Activated CD4-positive, alpha-beta T cell treated with anti-CD3 and anti-CD28 coated beads, Interleukin-2, amount 50 U/mL, for 24 hours (primary cell): ENCODE data around the gene CXCR5.
"Not testable (repeated sequence)": the region's sequence is repeated elsewhere in the genome, so short reads cannot be mapped to it uniquely, and the experiment has no call there.

Experiments
- DNase-seq, 2 donors: peaks; one replicate each; pipeline ENCODE4 v3.0.0-alpha.2; 2020; ENCODE audit warnings: low read depth in 1 of 2, low spot score in 1 of 2

Gene CXCR5, protein sequence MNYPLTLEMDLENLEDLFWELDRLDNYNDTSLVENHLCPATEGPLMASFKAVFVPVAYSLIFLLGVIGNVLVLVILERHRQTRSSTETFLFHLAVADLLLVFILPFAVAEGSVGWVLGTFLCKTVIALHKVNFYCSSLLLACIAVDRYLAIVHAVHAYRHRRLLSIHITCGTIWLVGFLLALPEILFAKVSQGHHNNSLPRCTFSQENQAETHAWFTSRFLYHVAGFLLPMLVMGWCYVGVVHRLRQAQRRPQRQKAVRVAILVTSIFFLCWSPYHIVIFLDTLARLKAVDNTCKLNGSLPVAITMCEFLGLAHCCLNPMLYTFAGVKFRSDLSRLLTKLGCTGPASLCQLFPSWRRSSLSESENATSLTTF

DNA sequence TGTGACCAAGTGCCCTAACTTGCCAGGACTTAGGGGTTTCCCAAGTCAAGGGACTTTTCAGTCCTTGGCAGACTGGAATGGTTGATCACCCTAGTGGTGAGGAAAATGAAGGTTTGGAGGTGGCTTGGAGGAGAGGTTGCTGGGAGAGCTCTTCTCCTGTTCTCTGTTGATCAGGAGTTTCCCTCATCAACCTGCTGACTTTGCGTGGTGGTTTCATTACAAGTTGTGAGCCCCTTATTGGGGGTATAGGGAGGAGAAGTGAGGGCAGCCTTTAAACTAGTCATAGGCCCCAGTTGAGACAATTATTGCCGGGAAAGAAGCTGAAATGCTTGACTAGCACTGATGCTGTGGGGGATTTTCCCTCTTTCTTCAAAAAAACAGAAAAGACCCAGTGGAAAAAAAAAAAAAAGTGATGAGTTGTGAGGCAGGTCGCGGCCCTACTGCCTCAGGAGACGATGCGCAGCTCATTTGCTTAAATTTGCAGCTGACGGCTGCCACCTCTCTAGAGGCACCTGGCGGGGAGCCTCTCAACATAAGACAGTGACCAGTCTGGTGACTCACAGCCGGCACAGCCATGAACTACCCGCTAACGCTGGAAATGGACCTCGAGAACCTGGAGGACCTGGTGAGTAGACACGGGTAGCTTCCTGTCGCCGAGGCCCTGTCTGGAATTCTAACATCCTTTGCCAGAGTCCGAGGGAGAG is at the start of gene CXCR5:
Gene CXCR5, plus strand, starts transcription at position 525 of the 704 bp plus-strand sequence. Its CDS starts 50 bp downstream, at position 575.
- DNase-seq = peak in 1 of 2 donors; percentile 50

DNA sequence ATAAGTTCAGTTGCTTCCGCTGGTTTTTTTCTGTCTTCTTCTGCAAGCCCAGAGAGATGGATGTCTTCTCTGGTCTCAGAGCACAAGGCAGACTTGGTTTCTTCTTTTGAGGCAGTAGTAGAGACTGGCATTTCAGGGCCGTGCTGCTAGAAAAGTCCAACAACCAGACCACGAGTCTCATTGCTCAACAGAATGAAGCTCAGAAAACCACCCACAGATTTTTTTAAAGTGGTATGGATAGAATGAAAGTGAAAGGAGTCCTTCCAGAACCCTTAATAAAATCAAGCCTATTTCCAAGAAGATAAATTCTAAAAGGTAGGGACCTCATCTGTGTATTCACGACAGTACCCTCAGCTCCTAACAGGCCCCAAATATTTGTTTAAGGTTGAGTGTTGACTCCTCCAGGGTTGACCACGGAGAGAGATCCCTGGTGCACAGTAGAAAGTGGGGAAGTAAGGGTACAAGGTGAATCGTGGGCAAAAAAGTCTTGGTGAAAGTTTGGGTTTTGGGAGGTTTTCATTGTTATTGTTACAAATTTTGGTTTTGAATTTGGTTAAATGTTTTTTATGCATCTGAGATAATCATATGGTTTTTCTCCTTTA is 49.2 kb upstream of the CXCR5 start:
- no peak for DNase-seq

DNA sequence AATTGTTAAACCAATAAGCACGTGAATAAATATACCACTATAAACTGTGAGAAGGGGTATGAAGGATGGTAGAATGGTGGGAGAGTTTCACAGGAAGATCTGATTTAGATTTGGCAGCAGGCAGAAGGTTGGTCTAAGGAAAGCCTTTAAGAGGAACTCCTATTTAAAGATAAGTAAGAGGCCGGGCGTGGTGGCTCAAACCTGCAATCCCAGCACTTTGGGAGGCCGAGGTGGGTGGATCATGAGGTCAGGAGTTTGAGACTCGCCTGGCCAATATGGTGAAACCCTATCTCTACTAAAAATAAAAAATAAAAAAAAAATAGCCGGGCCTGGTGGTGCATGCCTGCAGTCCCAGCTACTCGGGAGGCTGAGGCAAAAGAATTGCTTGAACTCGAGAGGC is 45.8 kb upstream of the CXCR5 start:
- no peak for DNase-seq

DNA sequence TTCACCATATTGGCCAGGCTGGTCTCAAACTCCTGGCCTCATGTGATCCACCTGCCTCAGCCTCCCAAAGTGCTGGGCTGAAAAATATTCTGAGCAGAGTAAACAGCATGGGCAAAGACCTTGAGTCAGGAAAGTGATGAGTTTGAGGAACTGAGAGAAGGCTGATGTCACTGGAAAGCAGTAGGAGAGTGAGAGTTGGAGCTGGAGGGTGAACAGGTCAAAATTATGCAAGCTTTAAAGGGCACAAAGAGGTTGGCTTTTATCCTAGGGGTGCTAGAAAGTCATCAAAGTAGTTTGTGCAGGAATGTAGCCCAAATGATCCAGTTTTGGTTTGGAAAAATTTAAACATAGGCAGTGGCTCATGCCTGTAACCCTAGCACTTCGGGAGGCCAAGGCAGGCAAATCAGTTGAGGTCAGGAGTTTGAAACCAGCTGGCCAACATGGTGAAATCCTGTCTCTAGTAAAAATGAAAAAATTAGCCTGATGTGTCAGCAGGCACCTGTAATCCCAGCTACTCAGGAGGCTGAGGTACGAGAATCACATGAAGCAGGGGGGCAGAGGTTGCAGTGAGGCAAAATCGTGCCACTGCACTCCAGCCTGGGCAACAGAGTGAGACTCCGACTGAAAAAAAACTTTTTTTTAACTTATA is 44.7 kb upstream of the CXCR5 start:
- DNase-seq = no peak

DNA sequence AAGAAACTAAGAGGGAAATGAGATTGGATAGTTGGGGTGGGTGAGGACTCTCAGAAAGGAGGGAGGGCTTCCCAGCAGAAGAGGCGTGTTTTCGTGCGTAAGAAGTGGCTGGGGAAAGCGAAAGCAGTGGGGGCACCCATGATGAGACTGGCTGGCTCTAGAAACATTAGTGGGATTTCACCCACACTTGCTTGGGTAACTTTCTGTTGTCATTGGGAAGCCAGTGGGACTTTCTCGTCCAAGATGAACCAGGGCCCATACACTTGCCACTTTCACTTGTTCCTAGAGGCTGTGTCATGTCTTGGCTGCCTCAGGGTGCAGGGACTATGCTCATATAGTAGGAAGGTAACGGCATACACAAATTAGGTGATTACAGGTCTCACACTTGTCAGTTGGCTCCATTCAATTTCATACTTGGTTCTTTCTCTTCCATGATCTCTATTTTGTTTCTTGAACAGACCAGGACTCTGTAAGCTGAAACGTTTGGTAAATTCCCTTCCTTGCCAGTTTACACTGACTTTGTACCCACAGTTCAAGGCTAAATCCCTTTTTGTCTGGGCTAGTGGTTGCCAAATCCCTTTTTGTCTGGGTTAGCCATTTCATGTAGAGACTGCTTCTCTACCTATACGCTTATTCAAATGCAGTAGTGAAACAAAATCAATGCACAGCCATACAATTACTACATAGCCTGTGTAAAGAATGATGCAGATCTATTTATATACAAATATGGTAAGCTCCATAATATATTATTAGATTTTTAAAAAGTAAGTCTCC is 42.0 kb upstream of the CXCR5 start:
- peak; percentile 20 to 23 for DNase-seq

DNA sequence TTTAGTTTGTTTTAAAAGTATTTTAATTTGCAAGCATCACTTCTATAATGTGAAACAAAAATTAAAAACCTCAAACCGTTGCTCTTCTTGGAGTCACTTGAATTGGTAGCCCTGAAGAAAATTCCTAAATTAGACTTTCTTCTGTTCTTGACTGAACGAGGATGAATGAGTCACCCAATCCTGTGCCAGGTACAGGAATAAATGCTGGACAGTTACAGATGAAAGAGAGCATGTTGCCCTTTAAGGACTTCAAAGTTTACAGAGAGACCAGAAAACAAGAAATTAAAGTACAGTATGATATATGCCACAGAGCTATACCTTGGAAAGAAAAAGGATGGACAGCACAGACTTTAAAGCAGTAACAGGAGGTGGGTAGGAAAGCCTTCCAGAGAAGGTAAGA is 41.3 kb upstream of the CXCR5 start:
- no peak for DNase-seq

DNA sequence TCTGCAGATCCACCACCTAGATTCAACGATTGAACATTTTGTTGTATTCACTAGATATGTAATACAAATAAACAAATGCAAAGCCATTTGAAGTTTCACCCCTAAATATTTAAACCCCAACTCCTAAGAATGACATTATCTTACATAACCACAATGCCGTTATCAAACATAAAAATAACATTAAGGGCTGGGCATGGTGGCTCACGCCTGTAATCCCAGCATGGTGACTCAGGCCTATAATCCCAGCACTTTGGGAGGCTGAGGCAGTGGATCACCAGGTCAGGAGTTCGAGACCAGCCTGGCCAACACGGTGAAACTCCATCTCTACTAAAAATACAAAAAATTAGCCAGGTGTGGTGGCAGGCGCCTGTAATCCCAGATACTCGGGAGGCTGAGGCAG is 40.8 kb upstream of the CXCR5 start:
- not testable (repeated sequence) for DNase-seq

DNA sequence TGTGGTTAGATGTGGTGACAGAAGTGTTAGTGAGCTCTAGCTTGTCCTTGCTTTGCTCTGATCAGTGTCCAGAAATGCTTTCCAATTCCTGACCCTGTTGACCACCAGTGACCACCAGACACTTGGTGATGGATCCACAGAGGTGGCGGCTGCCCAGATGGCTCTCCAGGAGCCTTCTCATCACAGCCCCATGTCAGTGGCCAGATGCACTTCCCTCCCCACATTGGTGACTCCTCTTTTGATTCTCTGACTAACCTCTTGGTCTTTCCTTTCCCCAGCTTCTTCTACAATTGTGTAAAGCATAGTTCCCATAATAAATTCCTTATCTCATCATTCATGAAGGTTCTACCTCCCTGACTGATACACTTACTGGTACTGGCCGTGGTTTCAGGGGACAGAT is 40.1 kb upstream of the CXCR5 start:
- no peak for DNase-seq

DNA sequence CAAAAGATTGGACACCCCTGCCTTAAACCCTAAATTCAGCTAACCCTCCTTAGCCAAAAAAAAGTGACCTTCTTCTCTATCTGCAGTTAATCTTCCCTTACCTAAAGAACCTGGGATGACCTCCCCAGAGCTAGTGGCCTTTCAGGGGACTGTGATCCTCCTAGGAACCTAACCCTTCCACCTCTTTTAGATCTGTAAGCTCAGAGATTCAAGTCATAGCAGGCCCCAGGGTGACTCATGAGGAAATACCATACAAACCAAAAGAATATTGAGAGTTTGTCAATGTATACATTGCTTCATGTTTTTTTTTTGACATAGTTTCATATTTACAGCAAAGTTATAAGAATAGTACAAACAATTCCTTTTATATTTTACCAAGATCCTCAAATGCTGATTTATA is 38.3 kb upstream of the CXCR5 start:
- DNase-seq = no peak

DNA sequence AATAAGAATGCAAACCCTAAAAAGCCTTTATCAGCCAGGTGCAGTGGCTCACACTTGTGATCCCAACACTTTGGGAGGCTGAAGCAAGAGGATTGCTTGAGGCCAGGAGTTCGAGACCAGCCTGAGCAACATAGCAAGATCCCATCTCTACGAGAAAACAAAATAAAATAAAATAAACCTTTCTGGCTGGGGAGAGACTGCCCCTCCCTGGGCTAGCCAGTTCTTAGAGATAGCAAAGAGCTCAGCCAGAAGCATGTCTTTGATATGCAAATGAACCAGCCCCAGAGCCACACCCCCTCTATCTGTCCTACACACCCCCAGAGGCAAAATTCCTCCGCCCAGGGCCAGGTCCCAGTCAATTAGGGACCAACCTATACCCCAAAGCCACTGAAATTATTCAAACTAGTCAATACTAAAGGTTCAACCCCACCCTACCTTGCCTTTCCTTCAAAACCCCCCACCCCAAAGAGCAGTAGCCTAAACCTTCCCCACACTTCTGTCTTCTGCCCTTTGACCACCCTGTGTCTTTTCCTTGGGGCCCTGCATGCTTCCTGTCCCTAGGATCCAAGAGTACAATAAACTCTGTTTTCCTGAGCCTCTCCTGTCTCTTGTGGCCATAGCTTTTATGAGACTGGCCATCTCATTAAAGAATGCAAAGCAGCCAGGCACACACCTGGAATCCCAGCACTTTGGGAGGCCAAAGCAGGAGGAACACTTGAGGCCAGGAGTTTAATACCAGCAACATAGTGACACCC is 37.3 kb upstream of the CXCR5 start:
- no peak for DNase-seq

DNA sequence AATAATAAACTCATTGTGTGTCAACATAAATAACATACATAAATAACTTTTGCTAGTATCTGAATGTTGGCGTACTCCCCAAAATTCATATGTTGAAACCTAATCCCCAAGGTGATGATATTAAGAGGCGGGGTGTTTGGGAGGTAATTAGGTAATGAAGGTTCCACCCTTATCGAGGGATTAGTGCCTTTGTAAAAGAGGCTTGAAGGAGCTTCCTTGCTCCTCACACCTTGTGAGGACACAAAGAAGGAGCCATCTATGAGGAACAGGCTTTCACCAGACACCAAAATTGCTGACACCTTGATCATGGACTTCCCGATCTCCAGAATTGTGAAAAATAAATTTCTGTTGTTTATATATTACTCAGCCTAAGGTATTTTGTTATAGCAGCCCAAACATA is 33.9 kb upstream of the CXCR5 start:
- no peak for DNase-seq

DNA sequence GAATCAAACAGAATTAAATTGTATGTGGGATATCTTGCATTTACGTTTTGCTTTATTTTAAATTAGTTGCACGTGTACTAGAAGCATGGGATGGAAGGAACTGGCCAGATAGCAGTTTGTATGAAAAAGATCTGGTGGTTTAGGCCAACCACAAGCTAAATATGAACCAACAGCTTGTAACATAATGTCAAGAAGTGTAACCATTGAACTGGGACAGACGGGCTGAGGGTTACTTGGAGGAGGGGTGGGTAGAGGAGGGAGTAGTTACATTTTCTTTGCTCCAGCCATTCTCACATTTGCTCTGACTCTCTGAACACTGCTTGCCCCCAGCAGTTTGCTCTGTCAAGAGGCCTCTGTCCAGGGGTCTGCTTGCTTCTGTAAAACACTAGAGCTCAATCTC is 31.7 kb upstream of the CXCR5 start:
- no peak for DNase-seq

DNA sequence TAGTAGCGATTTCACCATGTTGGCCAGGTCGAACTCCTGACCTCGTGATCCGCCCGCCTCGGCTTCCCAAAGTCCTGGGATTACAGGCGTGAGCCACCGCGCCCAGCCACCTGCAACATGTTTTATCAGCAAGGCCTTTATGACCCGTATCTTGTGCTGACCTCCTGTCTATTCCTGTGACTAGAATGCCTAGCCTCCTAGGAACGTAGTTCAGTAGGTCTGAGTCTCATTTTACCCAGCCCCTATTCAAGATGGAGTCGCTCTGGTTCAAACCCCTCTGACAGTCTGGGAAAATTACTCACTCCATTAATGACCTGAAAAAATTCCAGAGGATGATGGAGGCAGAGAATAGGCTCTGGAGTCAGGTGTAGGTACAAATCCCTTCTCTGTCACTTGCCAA is 30.0 kb upstream of the CXCR5 start:
- DNase-seq = no peak

DNA sequence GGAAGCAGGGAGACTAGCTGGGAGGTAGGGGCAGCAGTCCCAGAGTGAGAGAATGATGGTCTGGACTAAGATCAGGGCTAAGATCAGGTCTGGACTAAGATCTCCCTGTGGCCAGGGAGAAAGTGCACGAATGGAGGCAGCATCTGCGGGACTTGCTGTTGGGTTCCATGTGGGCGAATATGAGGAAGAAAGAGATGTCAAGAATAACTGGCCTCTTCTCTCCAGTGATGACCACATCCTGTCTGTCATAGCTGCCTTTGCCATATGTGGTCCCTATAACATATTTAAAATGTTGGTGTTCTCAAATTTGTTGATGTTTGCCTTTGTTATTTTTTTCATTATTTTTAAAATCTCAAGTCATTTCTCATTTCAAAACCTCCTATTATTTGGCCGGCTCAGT is 27.4 kb upstream of the CXCR5 start:
- DNase-seq = no peak

DNA sequence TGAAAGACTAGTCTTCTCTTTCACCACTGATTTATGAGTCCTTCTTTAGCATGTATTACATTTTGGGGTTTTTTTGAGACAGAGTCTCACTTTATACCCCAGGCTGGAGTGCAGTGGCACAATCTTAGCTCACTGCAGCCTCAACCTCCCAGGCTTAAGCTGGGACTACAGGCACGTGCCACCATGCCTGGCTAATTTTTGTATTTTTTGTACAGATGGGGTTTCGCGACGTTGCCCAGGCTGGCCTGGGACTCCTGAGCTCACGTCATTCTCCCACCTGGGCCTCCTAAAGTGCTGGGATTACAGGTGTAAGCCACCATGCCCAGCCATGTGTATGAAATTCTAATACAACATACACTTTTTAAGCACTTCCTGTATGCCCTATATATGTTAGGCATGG is 26.3 kb upstream of the CXCR5 start:
- DNase-seq = no peak

DNA sequence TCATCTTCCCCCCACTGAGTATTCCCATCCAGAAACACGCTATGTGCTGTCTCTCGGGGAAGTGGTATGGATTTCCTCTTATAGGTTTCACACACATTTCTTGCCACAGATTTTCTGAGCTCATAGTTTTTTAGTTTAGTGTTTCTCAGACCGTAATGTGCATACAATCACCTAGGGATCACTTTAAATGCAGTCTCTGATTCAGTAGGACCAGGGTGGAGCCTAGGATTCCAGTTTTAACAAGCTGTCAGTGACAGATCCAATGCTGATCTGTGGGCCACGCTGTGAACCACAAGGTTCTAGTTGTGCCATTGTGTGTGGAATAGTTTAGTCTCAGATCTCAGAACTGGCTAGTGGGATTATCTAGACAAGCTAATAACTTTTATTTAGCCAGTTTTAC is 23.7 kb upstream of the CXCR5 start:
- no peak for DNase-seq

DNA sequence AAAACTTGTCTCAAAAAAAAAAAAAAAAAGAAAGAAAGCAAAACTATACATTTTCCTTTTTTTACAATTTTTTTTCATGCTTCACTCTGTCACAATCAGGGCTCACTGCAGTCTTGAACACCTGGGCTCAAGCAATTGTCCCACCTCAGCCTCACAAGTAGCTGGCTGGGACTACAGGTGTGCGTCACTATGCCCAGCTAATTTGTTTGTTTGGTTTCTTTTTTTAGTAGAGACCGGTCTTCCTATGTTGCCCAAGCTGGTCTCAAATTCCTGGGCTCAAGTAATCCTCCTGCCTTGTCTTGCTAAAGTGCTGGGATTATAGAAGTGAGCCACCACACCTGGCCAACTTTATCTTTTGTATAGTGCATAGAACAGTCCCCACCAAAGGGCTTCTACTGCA is 15.0 kb upstream of the CXCR5 start:
- DNase-seq = no peak

DNA sequence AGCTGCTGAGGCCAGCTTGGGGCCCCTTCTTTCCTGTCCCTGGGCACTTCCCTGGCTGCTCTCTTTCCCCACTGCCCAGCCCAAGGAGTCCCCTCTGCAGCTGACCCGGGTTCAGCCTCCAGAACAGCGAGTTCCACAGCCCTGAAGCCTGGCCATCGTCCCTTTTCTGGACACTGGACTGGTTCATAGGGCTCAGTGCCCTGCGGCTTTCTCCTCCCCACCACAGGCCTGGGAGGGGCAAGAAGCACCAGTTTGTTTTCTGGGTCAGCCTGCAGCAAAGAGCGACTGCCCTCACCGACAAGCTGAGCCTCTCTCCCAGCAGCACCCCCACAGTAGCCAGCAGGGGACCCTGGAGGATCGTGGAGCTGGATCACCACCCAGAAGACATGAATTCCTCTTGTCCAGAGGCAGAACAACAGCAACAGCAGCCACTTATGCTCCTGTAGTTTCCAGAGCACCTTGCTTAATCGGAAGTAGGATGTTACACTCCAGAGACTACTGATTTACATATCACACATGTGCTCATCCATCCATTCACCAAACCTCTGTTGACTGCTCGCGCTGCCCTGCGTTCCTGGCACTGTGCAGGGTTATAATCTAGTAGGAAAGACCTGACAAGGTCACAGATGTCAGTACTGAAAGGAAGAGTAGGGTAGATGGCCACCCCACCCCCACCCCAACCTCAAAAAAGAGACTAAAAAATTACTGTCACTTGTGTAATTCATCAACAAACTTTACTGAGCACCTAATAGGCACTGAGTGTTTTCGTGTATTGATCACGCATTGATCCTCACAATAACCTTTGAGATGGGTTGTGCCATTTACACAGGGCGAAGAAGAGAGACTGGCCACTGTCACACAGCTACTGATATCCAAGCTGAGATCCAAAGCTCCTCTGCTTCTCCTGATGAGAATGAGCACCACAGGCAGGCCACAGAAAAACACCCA is 13.0 kb upstream of the CXCR5 start:
- DNase-seq = no peak

DNA sequence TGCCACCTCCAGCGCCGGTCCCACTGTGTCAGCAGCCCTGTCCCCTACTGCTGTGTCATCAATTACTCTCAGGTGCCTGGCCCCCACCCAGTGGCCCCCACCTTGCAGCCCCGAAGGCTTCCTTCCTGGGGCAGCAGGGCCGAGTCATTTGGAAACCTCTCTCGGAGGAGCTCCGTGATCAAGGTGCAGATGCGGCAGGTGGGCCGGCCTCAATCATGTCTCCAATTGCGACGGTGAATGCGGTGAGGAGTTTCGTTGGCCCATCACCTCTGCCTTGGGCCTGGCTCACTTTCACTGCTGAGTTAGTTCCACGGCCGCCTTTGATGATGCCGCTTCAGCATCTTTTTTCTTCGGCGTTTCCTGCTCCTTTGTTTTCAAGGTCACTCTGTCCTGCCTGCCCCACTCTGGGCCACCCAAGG is 11.3 kb upstream of the CXCR5 start:
- peak in 1 of 2 donors; percentile 33 for DNase-seq
